ENCODE data around the gene C1orf74. TPM values are rescaled to one million over a fixed set of nuclear protein-coding genes. Genes with fewer than 3 reads are reported as not detected.

C1orf74 gene
- total RNA-seq, 1 experiment from 2014 or later: 5.9 TPM

GRCh38 chr1:209729436-209729835, 54.9 kb downstream of the C1orf74 start:
- in situ Hi-C loops (cut with HindIII; ENCODE audit: low pct_unique_long_range_greater_than_20kb, low sequenced_read_pairs): no loop called here
- no peak for DNase-seq (ENCODE audit: low read depth)

Other genes starting within 250 kb of the C1orf74 start
- 0.47 TPM in 1 of 2 replicates, not detected in the other for gene CAMK1G, start 200.8 kb downstream of the C1orf74 start, total RNA-seq (2014; rRNA removed; shearing (Covaris generic); ENCODE audit: low replicate concordance)
- gene LAMB3, start 132.1 kb downstream of the C1orf74 start, total RNA-seq (2014; rRNA removed; shearing (Covaris generic); ENCODE audit: low replicate concordance): 59.6 and 77.3 TPM in 2 replicates
- gene G0S2, start 109.1 kb downstream of the C1orf74 start, total RNA-seq (2014; rRNA removed; shearing (Covaris generic); ENCODE audit: low replicate concordance): 8.1 and 48.4 TPM in 2 replicates
- not detected in 2 replicates for gene HSD11B1, start 79.7 kb downstream of the C1orf74 start, total RNA-seq (2014; rRNA removed; shearing (Covaris generic); ENCODE audit: low replicate concordance)
- not detected in 2 replicates for gene TRAF3IP3, start 28.5 kb downstream of the C1orf74 start, total RNA-seq (2014; rRNA removed; shearing (Covaris generic); ENCODE audit: low replicate concordance)
- gene IRF6, start 21.6 kb upstream of the C1orf74 start, total RNA-seq (2014; rRNA removed; shearing (Covaris generic); ENCODE audit: low replicate concordance): not detected in 2 replicates
- 7.4 and 8.3 TPM in 2 replicates for gene UTP25, start 43.4 kb upstream of the C1orf74 start, total RNA-seq (2014; rRNA removed; shearing (Covaris generic); ENCODE audit: low replicate concordance)
- 0.23 TPM in 1 of 2 replicates, not detected in the other for gene SYT14, start 153.7 kb upstream of the C1orf74 start, total RNA-seq (2014; rRNA removed; shearing (Covaris generic); ENCODE audit: low replicate concordance)